Endothelial cell (in vitro differentiated cells): ENCODE results near the gene C19orf67. TPM values are rescaled to one million over a fixed set of nuclear protein-coding genes. Genes with fewer than 3 reads are reported as not detected.

Source experiments
- DNase-seq: peaks from one replicate; pipeline ENCODE4 v3.0.0; 2021; ENCODE audit warnings: low spot score
- H3K27ac Mint-ChIP-seq: one replicate; pipeline ENCODE4 v1.8.0; 2021; ENCODE audit warnings: mixed read lengths, inconsistent platforms; ENCODE audit not compliant: unreplicated experiment
- H3K27me3 Mint-ChIP-seq: one replicate; pipeline ENCODE4 v1.8.0; 2021; ENCODE audit warnings: mild to moderate bottlenecking, moderate library complexity, mixed read lengths, inconsistent platforms; ENCODE audit not compliant: unreplicated experiment
- H3K36me3 Mint-ChIP-seq: one replicate; pipeline ENCODE4 v1.8.0; 2021; ENCODE audit warnings: mild to moderate bottlenecking, low read depth, mixed read lengths, inconsistent platforms; ENCODE audit not compliant: unreplicated experiment
- H3K4me1 Mint-ChIP-seq: one replicate; pipeline ENCODE4 v1.8.0; 2021; ENCODE audit warnings: mild to moderate bottlenecking, mixed read lengths, inconsistent platforms; ENCODE audit not compliant: unreplicated experiment
- H3K4me3 Mint-ChIP-seq: one replicate; pipeline ENCODE4 v1.8.0; 2021; ENCODE audit warnings: mild to moderate bottlenecking, mixed read lengths, inconsistent platforms; ENCODE audit not compliant: unreplicated experiment
- H3K9me3 Mint-ChIP-seq: one replicate; pipeline ENCODE4 v1.8.0; 2021; ENCODE audit warnings: mixed read lengths, inconsistent platforms; ENCODE audit not compliant: unreplicated experiment
- CTCF ChIP-seq: fragments of 200-600 bp; sonication (generic); IDR thresholded peaks from one replicate; pipeline ENCODE4 v1.5.0; 2021; ENCODE audit warnings: antibody characterized with exemption; ENCODE audit not compliant: unreplicated experiment
- total RNA-seq: library from RNA; stranded (reverse); fragmentation: NEBNext Ultra II Directional; extraction: Animal tissue kit (Norgen Biotek cat#: 25700); gene quantifications from one replicate; pipeline ENCODE4 v1.2.1, GENCODE V29; 2021; ENCODE audit not compliant: unreplicated experiment

Gene C19orf67
- total RNA-seq, 1 donor from 2014 or later: not detected

GRCh38 chr19:14102756-14103155 lies 17.2 kb upstream of the C19orf67 start:
- H3K9me3 Mint-ChIP-seq: no peaks in the 10 kb centered on the region
- peaks cover 10% of the 10 kb centered on the region for H3K36me3 Mint-ChIP-seq
- H3K4me1 Mint-ChIP-seq: no peaks in the 10 kb centered on the region
- no peak for TF ChIP-seq CTCF
- no peaks in the 10 kb centered on the region for H3K27me3 Mint-ChIP-seq
- no peak for DNase-seq
- H3K27ac Mint-ChIP-seq: no peak overlapping the region
- no peak overlapping the region for H3K4me3 Mint-ChIP-seq

GRCh38 chr19:14102102-14102696 lies 16.6 kb upstream of the C19orf67 start:
- Mint-ChIP-seq H3K4me3 (no peak overlapping the region), H3K4me1 (no peaks in the 10 kb centered on the region), H3K9me3 (no peaks in the 10 kb centered on the region), H3K27me3 (peaks cover 1% of the 10 kb centered on the region), H3K36me3 (peaks cover 14% of the 10 kb centered on the region), H3K27ac (no peak overlapping the region)
- DNase-seq: no peak
- TF ChIP-seq CTCF: no peak

GRCh38 chr19:14101003-14101545 lies 15.5 kb upstream of the C19orf67 start:
- Mint-ChIP-seq H3K4me3 (no peak overlapping the region), H3K36me3 (peaks cover 15% of the 10 kb centered on the region), H3K27ac (no peak overlapping the region), H3K9me3 (no peaks in the 10 kb centered on the region), H3K4me1 (no peaks in the 10 kb centered on the region), H3K27me3 (peaks cover 4% of the 10 kb centered on the region)
- no peak for DNase-seq
- TF ChIP-seq CTCF: no peak

- no peak for TF ChIP-seq CTCF
- H3K4me3 Mint-ChIP-seq: no peak overlapping the region
- DNase-seq: no peak
- H3K4me1 Mint-ChIP-seq: no peaks in the 10 kb centered on the region
- H3K27ac Mint-ChIP-seq: no peak overlapping the region
- peaks cover 13% of the 10 kb centered on the region for H3K27me3 Mint-ChIP-seq
- H3K9me3 Mint-ChIP-seq: peaks cover 3% of the 10 kb centered on the region
- H3K36me3 Mint-ChIP-seq: peaks cover 16% of the 10 kb centered on the region
Measured at GRCh38 chr19:14097532-14098151, 12.1 kb upstream of the C19orf67 start.

GRCh38 chr19:14096272-14096992 lies 10.8 kb upstream of the C19orf67 start:
- peaks cover 3% of the 10 kb centered on the region for H3K9me3 Mint-ChIP-seq
- peaks cover under 1% of the 10 kb centered on the region for H3K4me1 Mint-ChIP-seq
- TF ChIP-seq CTCF: no peak
- peak overlapping the region; percentile 22 for H3K4me3 Mint-ChIP-seq
- no peak overlapping the region for H3K27ac Mint-ChIP-seq
- peaks cover 16% of the 10 kb centered on the region for H3K36me3 Mint-ChIP-seq
- no peak for DNase-seq
- peaks cover 13% of the 10 kb centered on the region for H3K27me3 Mint-ChIP-seq
